RWPE1 (cell line): Measurements from ENCODE around the gene LGR6.

Experiments
- CTCF ChIA-PET: fragments of 350-600 bp; sonication (Branson Sonifier 250); formaldehyde crosslinking; extraction: SDS; loops from one replicate; lab custom pipeline; 2021; lab: Yijun Ruan, JAX
- POLR2A ChIA-PET: fragments of 400-600 bp; formaldehyde crosslinking; extraction: SDS; loops from one replicate; lab custom pipeline; 2020; ENCODE audit warnings: antibody characterized with exemption; ENCODE audit not compliant: low non-redundant PET; lab: Yijun Ruan, JAX
- DNase-seq: peaks from one replicate; pipeline ENCODE4 v3.0.0; 2012; ENCODE audit warnings: low spot score
- H3K27ac ChIP-seq: fragments of 450-650 bp; 2 replicates; pipeline ENCODE4 v1.5.1; 2017
- TF ChIP-seq, protein P1 (sequence below): fragments of 450-650 bp; conservative IDR thresholded peaks from 2 replicates; pipeline ENCODE4 v1.5.1; 2017; ENCODE audit warnings: low read depth, mild to moderate bottlenecking

Gene LGR6

DNA sequence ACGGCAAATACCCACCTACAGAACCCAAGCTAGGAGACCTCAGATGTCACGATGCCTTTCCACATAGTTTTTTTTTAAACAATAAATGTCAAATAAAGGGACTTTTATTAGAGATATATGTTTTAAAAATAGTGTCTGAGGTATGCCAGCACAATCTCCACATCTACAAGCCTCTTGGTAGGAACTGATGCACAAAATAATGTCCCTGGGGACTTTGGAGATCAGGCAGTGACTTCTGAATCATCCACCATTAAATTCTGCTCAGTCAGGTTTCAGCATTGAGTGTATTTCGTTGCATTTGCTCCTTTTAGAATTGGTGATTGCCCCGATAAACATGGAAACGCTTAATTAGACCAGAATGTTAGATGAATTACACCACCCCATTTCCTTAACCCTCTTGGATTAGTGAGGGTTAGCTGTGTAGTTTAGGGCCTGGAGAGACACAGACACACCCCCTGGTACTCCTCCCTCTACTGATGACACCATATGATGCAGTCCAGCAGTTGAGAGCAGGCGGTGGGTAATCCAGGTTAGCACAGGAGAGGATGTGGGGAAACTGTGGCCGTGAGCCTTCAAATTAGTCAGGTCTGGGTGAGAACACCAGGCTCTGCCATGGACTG is 33.6 kb downstream of the LGR6 start:
- no peak overlapping the region for H3K27ac ChIP-seq
- TF ChIP-seq, protein P1, sequence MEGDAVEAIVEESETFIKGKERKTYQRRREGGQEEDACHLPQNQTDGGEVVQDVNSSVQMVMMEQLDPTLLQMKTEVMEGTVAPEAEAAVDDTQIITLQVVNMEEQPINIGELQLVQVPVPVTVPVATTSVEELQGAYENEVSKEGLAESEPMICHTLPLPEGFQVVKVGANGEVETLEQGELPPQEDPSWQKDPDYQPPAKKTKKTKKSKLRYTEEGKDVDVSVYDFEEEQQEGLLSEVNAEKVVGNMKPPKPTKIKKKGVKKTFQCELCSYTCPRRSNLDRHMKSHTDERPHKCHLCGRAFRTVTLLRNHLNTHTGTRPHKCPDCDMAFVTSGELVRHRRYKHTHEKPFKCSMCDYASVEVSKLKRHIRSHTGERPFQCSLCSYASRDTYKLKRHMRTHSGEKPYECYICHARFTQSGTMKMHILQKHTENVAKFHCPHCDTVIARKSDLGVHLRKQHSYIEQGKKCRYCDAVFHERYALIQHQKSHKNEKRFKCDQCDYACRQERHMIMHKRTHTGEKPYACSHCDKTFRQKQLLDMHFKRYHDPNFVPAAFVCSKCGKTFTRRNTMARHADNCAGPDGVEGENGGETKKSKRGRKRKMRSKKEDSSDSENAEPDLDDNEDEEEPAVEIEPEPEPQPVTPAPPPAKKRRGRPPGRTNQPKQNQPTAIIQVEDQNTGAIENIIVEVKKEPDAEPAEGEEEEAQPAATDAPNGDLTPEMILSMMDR, result no peak
- ChIA-PET POLR2A (no interaction called here), CTCF (interaction anchor here (0.7 to 4.3 kb wide), 3 partner anchors 10 to 54 kb away, joined by 3 to 18 read pairs (median 9); no protein-coding TSS in a partner anchor)
- no peak for DNase-seq

DNA sequence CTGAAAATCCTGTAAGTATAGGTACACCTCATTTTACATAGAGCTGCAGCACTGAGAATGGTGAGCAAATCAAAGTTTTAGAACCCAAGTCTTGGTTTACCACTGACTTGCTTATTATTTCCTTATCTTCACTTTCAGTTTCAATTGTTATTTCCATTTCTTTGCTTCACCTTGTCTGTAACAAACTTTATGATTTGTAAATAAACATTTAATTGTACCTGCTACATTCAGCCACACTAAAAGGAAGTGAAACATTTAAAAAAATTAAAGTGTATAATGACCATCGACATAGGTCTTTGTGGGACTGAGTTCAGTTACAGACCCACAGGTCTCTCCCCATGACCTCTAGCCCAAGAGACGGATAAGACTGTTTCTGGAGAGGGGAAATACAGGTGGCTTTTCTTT is 34.4 kb downstream of the LGR6 start:
- ChIA-PET CTCF (interaction anchor here (1.7 to 2.3 kb wide), 2 partner anchors 9 to 13 kb away, joined by 4 to 9 read pairs; no protein-coding TSS in a partner anchor), POLR2A (no interaction called here)
- TF ChIP-seq, protein P1, result no peak
- no peak for DNase-seq
- H3K27ac ChIP-seq, result no peak overlapping the region

DNA sequence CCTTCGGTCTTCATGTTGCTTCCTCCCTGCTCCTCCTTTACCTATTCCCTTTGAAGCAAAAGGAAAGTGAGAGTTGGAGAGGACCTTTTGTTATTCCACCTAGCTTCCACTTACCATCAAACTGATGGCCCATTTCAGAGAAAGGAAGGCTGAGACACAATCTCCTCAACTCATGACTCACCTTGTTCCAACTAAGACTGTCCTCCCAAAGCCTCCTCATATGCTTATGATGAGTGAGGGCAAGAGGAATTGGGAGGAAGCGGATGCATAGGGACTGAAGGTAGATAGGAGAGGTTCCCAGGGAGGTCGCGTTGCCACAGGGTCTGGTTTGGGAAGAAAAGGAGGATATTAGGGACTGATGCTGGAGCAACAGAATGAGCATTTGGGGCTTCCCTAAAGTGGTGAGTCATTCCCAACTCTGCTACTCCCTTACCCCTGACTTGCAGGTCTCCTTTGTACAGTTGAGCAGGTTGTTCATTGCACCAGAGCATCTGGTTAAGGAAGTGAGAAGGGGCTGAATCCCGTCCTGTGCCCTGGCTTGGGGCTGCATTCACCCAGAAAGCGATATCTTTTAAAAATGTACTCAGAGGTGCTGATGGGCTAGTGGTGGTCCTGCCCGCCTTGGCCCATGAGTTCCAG is 35.0 kb downstream of the LGR6 start:
- POLR2A ChIA-PET, result no interaction called here
- no peak for DNase-seq
- CTCF ChIA-PET, result interaction anchor here (1.1 to 2.9 kb wide), 4 partner anchors 9 to 55 kb away, joined by 3 to 13 read pairs (median 6); partner anchors contain the start of gene LGR6
- H3K27ac ChIP-seq, result peak overlapping the region; percentile 84
- TF ChIP-seq, protein P1, result no peak

DNA sequence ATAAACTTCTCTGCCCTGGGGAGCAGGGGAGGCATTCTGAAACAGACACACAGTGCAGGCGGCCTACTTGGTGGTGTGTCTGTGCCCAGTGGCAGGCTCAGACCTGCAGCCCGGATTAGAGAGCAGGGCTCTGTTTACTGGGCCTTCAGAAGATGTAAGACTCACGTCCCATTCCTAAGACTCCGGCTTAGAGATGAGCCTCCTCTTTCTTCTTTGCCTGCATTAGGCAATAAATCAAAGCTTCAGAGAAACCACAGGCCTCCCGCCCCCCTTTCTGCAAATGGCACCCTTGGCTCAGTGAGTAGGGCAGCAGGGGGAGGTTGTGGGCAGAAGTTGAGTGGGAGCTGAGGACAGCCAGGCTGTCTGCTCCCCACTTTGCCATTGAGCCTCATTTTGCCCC is 35.8 kb downstream of the LGR6 start:
- ChIA-PET CTCF (interaction anchor here (0.5 to 2.9 kb wide), 7 partner anchors 15 to 1808 kb away, joined by 3 to 13 read pairs (median 4); partner anchors contain the start of gene LGR6), POLR2A (no interaction called here)
- TF ChIP-seq, protein P1, result no peak
- peak; percentile 77 for DNase-seq
- H3K27ac ChIP-seq, result peak overlapping the region; percentile 84

DNA sequence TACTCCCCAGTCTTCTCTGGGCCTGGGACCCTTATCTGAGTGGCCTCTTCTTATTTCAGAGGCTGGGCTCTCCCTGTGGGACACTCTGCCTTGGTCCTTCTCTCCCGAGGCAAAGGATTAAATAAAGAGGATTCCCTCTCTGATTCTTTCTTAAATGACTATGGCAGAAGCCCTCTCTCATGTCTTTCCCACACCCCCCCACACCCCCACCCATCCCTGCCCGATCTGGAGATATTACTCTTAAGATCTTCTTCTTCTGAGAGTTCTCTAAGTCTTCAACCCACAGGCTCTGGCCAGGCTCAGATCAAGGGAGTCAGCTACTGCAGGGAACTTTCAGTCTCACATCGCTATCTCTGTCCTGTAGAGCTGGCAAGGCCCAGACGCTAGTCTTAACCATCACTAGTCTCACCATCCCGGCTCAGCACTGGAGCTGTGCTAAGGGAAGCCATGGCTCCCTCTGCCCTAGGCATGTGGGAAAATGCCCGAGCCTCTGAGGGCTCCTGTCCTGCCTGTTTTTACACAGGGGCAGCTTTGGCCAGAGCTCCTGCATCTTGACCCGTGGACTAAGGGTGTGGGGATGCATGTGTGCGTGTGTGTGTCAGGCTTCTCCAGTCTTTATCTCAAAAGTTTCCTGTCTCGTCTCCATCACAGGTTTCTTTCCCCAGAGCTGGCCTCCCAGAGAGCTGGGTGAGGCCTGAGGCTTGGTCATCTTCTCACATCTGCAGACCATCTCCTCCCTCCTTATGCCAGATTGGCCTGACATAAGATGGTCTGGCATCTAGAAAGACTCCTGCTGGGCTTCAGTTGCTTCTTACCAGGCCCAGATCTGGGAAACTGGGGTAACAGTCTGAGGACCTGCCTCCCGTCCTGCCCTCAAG is 36.7 kb downstream of the LGR6 start:
- TF ChIP-seq, protein P1, result no peak
- no peak for DNase-seq
- ChIA-PET POLR2A (no interaction called here), CTCF (interaction anchor here (0.5 to 2.9 kb wide), 10 partner anchors 13 to 1809 kb away, joined by 3 to 13 read pairs (median 4); partner anchors contain the start of gene LGR6)
- H3K27ac ChIP-seq, result peak overlapping the region; percentile 84
